Measurements from ENCODE around the gene AKNA.

AKNA gene

GRCh38 chr9:114373960-114374730 is 13.6 kb downstream of the AKNA start:
- no peak for DNase-seq

GRCh38 chr9:114372921-114373448 is 14.8 kb downstream of the AKNA start:
- DNase-seq = no peak

GRCh38 chr9:114371973-114372917 is 15.5 kb downstream of the AKNA start:
- peak; percentile 14 for DNase-seq

- no peak for DNase-seq
Observed at GRCh38 chr9:114371343-114371944, 16.3 kb downstream of the AKNA start.

GRCh38 chr9:114370968-114371320 is 16.8 kb downstream of the AKNA start:
- DNase-seq = no peak

- DNase-seq = no peak
Observed at GRCh38 chr9:114370251-114370967, 17.4 kb downstream of the AKNA start.

- DNase-seq = no peak
Observed at GRCh38 chr9:114369216-114370130, 18.3 kb downstream of the AKNA start.

- no peak for DNase-seq
Observed at GRCh38 chr9:114367772-114368569, 19.8 kb downstream of the AKNA start.

- DNase-seq = no peak
Observed at GRCh38 chr9:114367366-114367765, 20.4 kb downstream of the AKNA start.

GRCh38 chr9:114366334-114367128 is 21.3 kb downstream of the AKNA start:
- DNase-seq = no peak

GRCh38 chr9:114365194-114365593 is 22.6 kb downstream of the AKNA start:
- DNase-seq = no peak

- peak; percentile 19 for DNase-seq
Observed at GRCh38 chr9:114364134-114365041, 23.4 kb downstream of the AKNA start.

GRCh38 chr9:114363424-114363823 is 24.4 kb downstream of the AKNA start:
- DNase-seq = no peak

GRCh38 chr9:114362394-114362793 is 25.4 kb downstream of the AKNA start:
- DNase-seq = no peak

GRCh38 chr9:114361542-114361941 is 26.2 kb downstream of the AKNA start:
- no peak for DNase-seq

- DNase-seq = no peak
Observed at GRCh38 chr9:114359801-114360200, 28.0 kb downstream of the AKNA start.

GRCh38 chr9:114357911-114358328 is 29.9 kb downstream of the AKNA start:
- DNase-seq = no peak

GRCh38 chr9:114357360-114357759 is 30.4 kb downstream of the AKNA start:
- no peak for DNase-seq

GRCh38 chr9:114356792-114357191 is 31.0 kb downstream of the AKNA start:
- DNase-seq = no peak
